IMR-90 (cell line): ENCODE results near the gene FKBP7. TPM values are rescaled to one million over a fixed set of nuclear protein-coding genes. Genes with fewer than 3 reads are reported as not detected.
A peak's percentile ranks its signal among the peaks of the same experiment; 100 is the strongest.

Experiments
- ATAC-seq: fragments of 200-7000 bp; cut with Tn5 transposase; 2 replicates; pipeline ENCODE4 v1.9.1; 2020; ENCODE audit warnings: low read depth, mild to moderate bottlenecking, moderate library complexity
- BruUV-seq: library from RNA; stranded (reverse); fragments of 400-500 nt; replicated peaks from 2 replicates; lab custom pipeline; 2021; lab: Mats Ljungman, UMichigan
- CTCF ChIA-PET: fragments of 300-600 bp; formaldehyde crosslinking; extraction: SDS; loops from one replicate; lab custom pipeline; 2021; ENCODE audit warnings: antibody characterized with exemption; lab: Yijun Ruan, JAX
- POLR2A ChIA-PET: fragments of 300-600 bp; sonication (Branson Sonifier 250); formaldehyde crosslinking; loops from one replicate; lab custom pipeline; 2022; ENCODE audit warnings: antibody characterized with exemption; ENCODE audit not compliant: unreplicated experiment; lab: Charles Lee
- DNase-seq: peaks from one replicate; pipeline ENCODE4 v3.0.0; 2013
- H2AFZ ChIP-seq: replicated peaks from 2 replicates; pipeline ENCODE3; 2013; ENCODE audit warnings: low read length, mild to moderate bottlenecking; ENCODE audit not compliant: poor library complexity
- H2AK5ac ChIP-seq: 2 replicates; pipeline ENCODE4 v1.6.1; 2013; ENCODE audit warnings: low read depth, low read length, inconsistent platforms
- H2AK9ac ChIP-seq: replicated peaks from 2 replicates; pipeline ENCODE3; 2013; ENCODE audit warnings: mild to moderate bottlenecking, low read depth, low read length, moderate library complexity; ENCODE audit not compliant: poor library complexity
- H2BK120ac ChIP-seq: 2 replicates; pipeline ENCODE4 v1.6.1; 2013; ENCODE audit warnings: low read depth, low read length, inconsistent platforms
- H2BK15ac ChIP-seq: 3 replicates; pipeline ENCODE4 v1.6.1; 2013; ENCODE audit warnings: low read depth, low read length, inconsistent platforms
- H2BK20ac ChIP-seq: 2 replicates; pipeline ENCODE4 v1.6.1; 2013; ENCODE audit warnings: low read depth, mild to moderate bottlenecking, inconsistent platforms, low read length, moderate library complexity
- H2BK5ac ChIP-seq: 2 replicates; pipeline ENCODE4 v1.6.1; 2013; ENCODE audit warnings: mild to moderate bottlenecking, low read depth, low read length, inconsistent platforms; ENCODE audit not compliant: poor library complexity, severe bottlenecking
- H3K14ac ChIP-seq: replicated peaks from 2 replicates; pipeline ENCODE4 v1.6.1; 2013; ENCODE audit warnings: low read depth, low read length, inconsistent platforms
- H3K18ac ChIP-seq: 2 replicates; pipeline ENCODE4 v1.6.1; 2013; ENCODE audit warnings: low read depth, low read length, control low read depth
- H3K23ac ChIP-seq: 2 replicates; pipeline ENCODE4 v1.6.1; 2013; ENCODE audit warnings: low read depth, low read length, inconsistent platforms
- H3K27ac ChIP-seq: 2 replicates; pipeline ENCODE4 v1.5.1; 2013; ENCODE audit warnings: mild to moderate bottlenecking, control low read depth, low read length; ENCODE audit not compliant: insufficient read depth
- H3K27me3 ChIP-seq: 2 replicates; pipeline ENCODE4 v1.6.1; 2013; ENCODE audit warnings: low read length; ENCODE audit not compliant: control insufficient read depth, insufficient read depth
- H3K36me3 ChIP-seq: 2 replicates; pipeline ENCODE4 v1.6.1; 2013; ENCODE audit warnings: low read length, mixed read lengths; ENCODE audit not compliant: control insufficient read depth, insufficient read depth
- H3K4ac ChIP-seq: 2 replicates; pipeline ENCODE4 v1.6.1; 2013; ENCODE audit warnings: low read depth, low read length, inconsistent platforms
- H3K4me1 ChIP-seq: 2 replicates; pipeline ENCODE4 v1.6.1; 2013; ENCODE audit warnings: low read length, mixed read lengths; ENCODE audit not compliant: control insufficient read depth, insufficient read depth
- H3K4me2 ChIP-seq: 2 replicates; pipeline ENCODE4 v1.6.1; 2013; ENCODE audit warnings: low read depth, mild to moderate bottlenecking, control low read depth, low read length, moderate library complexity
- H3K4me3 ChIP-seq: 2 replicates; pipeline ENCODE4 v1.5.1; 2013; ENCODE audit warnings: low read depth, mild to moderate bottlenecking, control low read depth, low read length, moderate library complexity; ENCODE audit not compliant: insufficient read depth
- H3K56ac ChIP-seq: 2 replicates; pipeline ENCODE4 v1.6.1; 2013; ENCODE audit warnings: low read length, inconsistent platforms; ENCODE audit not compliant: insufficient read depth; ENCODE audit errors: extremely low read depth
- H3K79me1 ChIP-seq, 2 experiments: 2 replicates each; pipeline ENCODE4 v1.6.1; 2013; ENCODE audit warnings: low read length in 2 of 2, inconsistent platforms in 1 of 2, low read depth in 1 of 2
- H3K9ac ChIP-seq: 2 replicates; pipeline ENCODE4 v1.6.1; 2013; ENCODE audit warnings: low read depth, low read length, control low read depth
- H3K9me1 ChIP-seq: 2 replicates; pipeline ENCODE4 v1.6.1; 2013; ENCODE audit warnings: low read length, inconsistent platforms; ENCODE audit not compliant: insufficient read depth
- H3K9me3 ChIP-seq: 2 replicates; pipeline ENCODE4 v1.6.1; 2013; ENCODE audit warnings: low read length; ENCODE audit not compliant: control insufficient read depth, insufficient read depth
- H4K20me1 ChIP-seq: 2 replicates; pipeline ENCODE4 v1.6.1; 2013; ENCODE audit warnings: low read length, inconsistent platforms; ENCODE audit not compliant: insufficient read depth
- H4K5ac ChIP-seq: 2 replicates; pipeline ENCODE4 v1.6.1; 2013; ENCODE audit warnings: mild to moderate bottlenecking, low read depth, low read length, control low read depth
- H4K8ac ChIP-seq, 2 experiments: 2 replicates each; pipeline ENCODE4 v1.6.1; 2013; ENCODE audit warnings: low read depth in 2 of 2, low read length in 2 of 2, control low read depth in 1 of 2, inconsistent platforms in 1 of 2
- H4K91ac ChIP-seq: 2 replicates; pipeline ENCODE4 v1.6.1; 2013; ENCODE audit warnings: low read depth, low read length, inconsistent platforms; ENCODE audit not compliant: insufficient read depth
- BHLHE40 ChIP-seq: fragments of 150-350 bp; IDR thresholded peaks from 2 replicates; pipeline ENCODE4 v1.6.1; 2016; ENCODE audit warnings: mild to moderate bottlenecking, low read depth, low read length
- CTCF ChIP-seq: conservative IDR thresholded peaks from 2 replicates; pipeline ENCODE4 v1.5.1; 2012; ENCODE audit warnings: mild to moderate bottlenecking, low read depth, low read length, improper control_type of control experiment
- ELK1 ChIP-seq: fragments of 150-350 bp; IDR thresholded peaks from 2 replicates; pipeline ENCODE4 v1.6.1; 2016; ENCODE audit warnings: low read depth, mild to moderate bottlenecking, low read length, moderate library complexity, borderline replicate concordance
- FOS ChIP-seq: fragments of 150-350 bp; IDR thresholded peaks from 2 replicates; pipeline ENCODE4 v1.6.1; 2016; ENCODE audit warnings: low read depth, low read length
- MAZ ChIP-seq: IDR thresholded peaks from 2 replicates; pipeline ENCODE4 v1.6.1; 2012; ENCODE audit warnings: low read depth, mild to moderate bottlenecking, low read length, improper control_type of control experiment, moderate library complexity, borderline replicate concordance
- MXI1 ChIP-seq: IDR thresholded peaks from 2 replicates; pipeline ENCODE4 v1.6.1; 2012; ENCODE audit warnings: low read depth, mild to moderate bottlenecking, low read length, moderate library complexity, borderline replicate concordance
- POLR2A ChIP-seq: IDR thresholded peaks from 2 replicates; pipeline ENCODE4 v1.6.1; 2012; ENCODE audit warnings: mild to moderate bottlenecking, low read depth, low read length
- RAD21 ChIP-seq: IDR thresholded peaks from 2 replicates; pipeline ENCODE4 v1.6.1; 2012; ENCODE audit warnings: low read length, improper control_type of control experiment
- RCOR1 ChIP-seq: IDR thresholded peaks from 2 replicates; pipeline ENCODE4 v1.6.1; 2012; ENCODE audit warnings: mild to moderate bottlenecking, low read length, improper control_type of control experiment; ENCODE audit not compliant: insufficient replicate concordance
- RFX5 ChIP-seq: IDR thresholded peaks from 2 replicates; pipeline ENCODE4 v1.8.0; 2012; ENCODE audit warnings: low read depth, mild to moderate bottlenecking, low read length, moderate library complexity
- WGBS, 2 experiments: methylation state at CpG; one replicate each; pipeline versions ENCODE4 v1.1.5 to v1.1.7; 2013; ENCODE audit warnings: missing lambda C conversion rate in 2 of 2; ENCODE audit not compliant: insufficient read length in 1 of 2; ENCODE audit errors: extremely low coverage in 2 of 2; 5-methylcytosine and 5-hydroxymethylcytosine counted together
- dilution Hi-C: fragments of 300-500 bp; cut with HindIII; formaldehyde crosslinking; loops from one replicate; pipeline ENCODE4 v1.14.3; 2018; ENCODE audit warnings: low sequenced_read_pairs; ENCODE audit not compliant: unreplicated experiment
- in situ Hi-C: fragments of 300-500 bp; cut with MboI; formaldehyde crosslinking; loops from 3 replicates; pipeline ENCODE4 v1.14.3; 2019; ENCODE audit warnings: low sequenced_read_pairs, inconsistent platforms, mixed read lengths
- intact Hi-C: fragments of 100-400 bp; cut with micrococcal nuclease; formaldehyde crosslinking; loops from 2 replicates; pipeline ENCODE4 v1.10.0; 2022
- polyA plus RNA-seq, 3 experiments: library from polyadenylated mRNA; depleted of rRNA; stranded (reverse); fragments of >200 nt; gene quantifications; 2 replicates each; pipeline ENCODE4 v1.2.3, GENCODE V29; 2012; ENCODE audit warnings: low replicate concordance in 1 of 3
- total RNA-seq: library from RNA; depleted of rRNA; stranded (reverse); fragments of >200 nt; gene quantifications from 2 replicates; pipeline ENCODE4 v1.2.3, GENCODE V29; 2012
- TF ChIP-seq, protein P1 (sequence below): fragments of 150-350 bp; IDR thresholded peaks from 2 replicates; pipeline ENCODE4 v1.6.1; 2017; ENCODE audit warnings: mild to moderate bottlenecking, antibody characterized with exemption, low read length, low read depth

The FKBP7 gene
- total and polyA plus RNA-seq, 2 of the 4 experiments (the other 2 are of a cell fraction): 32.6 to 51.0 TPM

DNA sequence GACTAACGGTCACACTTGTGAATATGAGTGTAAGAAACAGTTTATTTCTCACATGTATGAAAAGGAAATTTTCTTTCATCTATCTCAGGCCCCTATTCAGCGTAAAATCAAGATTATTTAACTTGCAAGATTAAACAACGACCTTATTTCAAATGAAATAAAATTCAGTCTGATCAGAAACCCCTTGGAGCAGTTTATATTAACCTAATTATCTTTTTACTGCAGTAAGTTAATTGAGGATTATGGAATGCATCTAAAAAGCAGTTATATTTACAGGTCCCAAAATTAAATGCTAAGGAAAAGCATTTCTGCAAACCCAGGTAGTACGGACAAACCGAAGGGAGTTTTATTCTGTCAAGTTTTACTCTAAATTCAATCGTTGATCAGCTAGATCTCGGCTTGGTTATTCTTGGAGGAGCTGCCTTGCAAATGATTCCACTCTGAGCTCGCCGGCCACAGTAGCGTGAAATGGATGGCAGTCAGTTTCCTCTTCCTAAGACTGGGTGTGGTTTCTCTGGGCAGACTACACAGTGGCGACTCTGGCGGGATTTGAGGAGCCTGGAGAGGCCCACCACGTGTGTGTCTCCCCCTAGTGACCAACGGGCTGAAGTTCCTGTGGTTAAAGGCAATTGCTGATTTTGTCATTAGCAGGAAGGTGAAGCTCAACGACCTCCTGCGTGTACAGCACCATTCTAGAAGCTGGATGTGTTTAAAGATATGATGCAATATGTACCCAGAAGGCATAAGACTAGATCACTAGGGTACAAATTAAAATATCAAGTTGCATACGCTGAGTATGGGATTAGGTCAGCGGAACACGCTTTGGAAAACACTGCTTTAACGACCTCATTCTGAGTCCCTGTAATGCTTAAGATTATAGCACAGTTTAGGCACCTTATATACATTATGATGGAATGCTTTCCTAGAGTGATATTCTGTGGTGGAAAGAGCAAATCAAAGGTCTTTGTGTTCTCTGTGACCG, 63.8 kb downstream of the FKBP7 start:
- in situ Hi-C loops: loop anchor here (5.0 kb wide), 1 partner anchor 282 kb away; no protein-coding TSS in a partner anchor
- Histone ChIP-seq H3K56ac (peak overlapping the region; percentile 64), H4K8ac (peak overlapping the region; percentile 84 to 97), H2BK120ac (0 out of 2 replicates have a peak overlapping the region, but pooled peaks have one; percentile 91), H2BK5ac (peak overlapping the region; percentile 89), H3K9me3 (no peaks in the 10 kb centered on the region), H3K27ac (no peak overlapping the region), H4K20me1 (no peaks in the 10 kb centered on the region), H3K18ac (no peak overlapping the region; the same call in 1 of the 2 replicates), H3K4me3 (peak overlapping the region; percentile 65), H3K36me3 (no peaks in the 10 kb centered on the region), H3K14ac (peak overlapping the region; percentile 87; the same call in 1 of the 2 replicates), H3K9ac (peak overlapping the region; percentile 94; the same call in 1 of the 2 replicates), H4K5ac (no peak overlapping the region), H3K23ac (peak overlapping the region; percentile 70), H3K4ac (peak overlapping the region; percentile 88; the same call in 1 of the 2 replicates), H2BK15ac (no peak overlapping the region), H2AK5ac (no peak overlapping the region), H3K9me1 (no peaks in the 10 kb centered on the region; the same call in 1 of the 2 replicates), H4K91ac (0 out of 2 replicates have a peak overlapping the region, but pooled peaks have one; percentile 3), H3K79me1 (peaks cover 2 to 21% of the 10 kb centered on the region in 2 experiments; a peak in 3 of 4 replicates), H2AFZ (peak overlapping the region; percentile 67), H3K27me3 (no peaks in the 10 kb centered on the region), H3K4me1 (0 out of 2 replicates have a peak, but pooled peaks cover 2% of the 10 kb centered on the region), H2BK20ac (no peak overlapping the region), H2AK9ac (no peak overlapping the region), H3K4me2 (peak overlapping the region; percentile 89)
- POLR2A ChIA-PET: no interaction called here
- CTCF ChIA-PET: interaction anchor here (0.6 to 1.6 kb wide), 29 partner anchors 9 to 415 kb away, joined by 3 to 11 read pairs (median 4); no protein-coding TSS in a partner anchor
- DNase-seq: peak; percentile 94
- 0% methylated on average over 2 of the region's 21 CpGs; no CpG with 5 or more reads in 1 of the 2 experiments for WGBS, 2 experiments
- no TSS peak for BruUV-seq
- dilution Hi-C loops: no loop called here
- ATAC-seq: peak; percentile 87
- intact Hi-C loops: loop anchor here (1.0 to 2.0 kb wide), 4 partner anchors 108 to 302 kb away; partner anchors contain the start of genes OSBPL6 and RBM45
- TF ChIP-seq RCOR1 (no peak), MXI1 (peak; percentile 78), MAZ (peak; percentile 44; the same call in 1 of the 2 replicates), RFX5 (no peak), CTCF (peak; percentile 95), POLR2A (no peak; the same call in 1 of the 2 replicates), ELK1 (no peak), RAD21 (peak; percentile 85), BHLHE40 (no peak), FOS (no peak)
- TF ChIP-seq, protein P1, sequence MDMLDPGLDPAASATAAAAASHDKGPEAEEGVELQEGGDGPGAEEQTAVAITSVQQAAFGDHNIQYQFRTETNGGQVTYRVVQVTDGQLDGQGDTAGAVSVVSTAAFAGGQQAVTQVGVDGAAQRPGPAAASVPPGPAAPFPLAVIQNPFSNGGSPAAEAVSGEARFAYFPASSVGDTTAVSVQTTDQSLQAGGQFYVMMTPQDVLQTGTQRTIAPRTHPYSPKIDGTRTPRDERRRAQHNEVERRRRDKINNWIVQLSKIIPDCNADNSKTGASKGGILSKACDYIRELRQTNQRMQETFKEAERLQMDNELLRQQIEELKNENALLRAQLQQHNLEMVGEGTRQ: 0 out of 2 replicates have a peak, but pooled peaks have one; percentile 34
